Neural cell (in vitro differentiated cells): Measurements from ENCODE around the gene COMT. TPM values are rescaled to one million over a fixed set of nuclear protein-coding genes. Genes with fewer than 3 reads are reported as not detected.

Experiments
- H2AFZ ChIP-seq: fragments of 200-600, 300-800 bp; sonication (generic), shearing (Covaris generic); 2 replicates; pipeline ENCODE4 v1.6.0; 2014; ENCODE audit warnings: low read depth, mild to moderate bottlenecking, antibody characterized with exemption, low read length, moderate library complexity
- H3F3A ChIP-seq: fragments of 200-600 bp; shearing (Covaris generic); 2 replicates; pipeline ENCODE4 v1.6.1; 2016; ENCODE audit warnings: mild to moderate bottlenecking, moderate library complexity, mixed read lengths, antibody characterized with exemption, low read length; ENCODE audit not compliant: insufficient read depth, poor library complexity, severe bottlenecking
- H3K27ac ChIP-seq: fragments of 200-600, 300-800 bp; sonication (generic), shearing (Covaris generic); 2 replicates; pipeline ENCODE4 v1.5.1; 2014; ENCODE audit warnings: mild to moderate bottlenecking, low read length, moderate library complexity
- H3K27me3 ChIP-seq: fragments of 300-800, 200-600 bp; sonication (generic), shearing (Covaris generic); 2 replicates; pipeline ENCODE4 v1.6.0; 2014; ENCODE audit warnings: mild to moderate bottlenecking, low read depth, low read length, moderate library complexity; ENCODE audit not compliant: insufficient read depth
- H3K36me3 ChIP-seq: fragments of 300-800, 200-600 bp; sonication (generic), shearing (Covaris generic); 2 replicates; pipeline ENCODE4 v1.5.1; 2014; ENCODE audit warnings: mild to moderate bottlenecking, antibody characterized with exemption, low read length, moderate library complexity; ENCODE audit not compliant: insufficient read depth
- H3K4me2 ChIP-seq: fragments of 300-800, 200-600 bp; sonication (generic), shearing (Covaris generic); 2 replicates; pipeline ENCODE4 v1.6.0; 2014; ENCODE audit warnings: mild to moderate bottlenecking, low read length
- H3K4me3 ChIP-seq: fragments of 300-800, 200-600 bp; sonication (generic), shearing (Covaris generic); 2 replicates; pipeline ENCODE4 v1.5.1; 2014; ENCODE audit warnings: mild to moderate bottlenecking, low read length, moderate library complexity
- H3K79me2 ChIP-seq: fragments of 200-600 bp; shearing (Covaris generic); replicated peaks from 2 replicates; pipeline ENCODE4 v1.6.0; 2014; ENCODE audit warnings: mild to moderate bottlenecking, low read length, moderate library complexity; ENCODE audit not compliant: insufficient read depth
- H3K9ac ChIP-seq: fragments of 300-800, 200-600 bp; sonication (generic), shearing (Covaris generic); 2 replicates; pipeline ENCODE4 v1.6.1; 2016; ENCODE audit warnings: mild to moderate bottlenecking, low read length, mixed read lengths
- H3K9me2 ChIP-seq: fragments of 200-600 bp; shearing (Covaris generic); 2 replicates; pipeline ENCODE4 v1.6.1; 2016; ENCODE audit warnings: mild to moderate bottlenecking, low read length, mixed read lengths; ENCODE audit not compliant: insufficient read depth
- H3K9me3 ChIP-seq: fragments of 200-600, 300-800 bp; sonication (generic), shearing (Covaris generic); 2 replicates; pipeline ENCODE4 v1.6.1; 2016; ENCODE audit warnings: mild to moderate bottlenecking, mixed run types, low read length, moderate library complexity, mixed read lengths
- H4K20me1 ChIP-seq: fragments of 200-600 bp; shearing (Covaris generic); 2 replicates; pipeline ENCODE4 v1.6.1; 2016; ENCODE audit warnings: mild to moderate bottlenecking, mixed run types; ENCODE audit not compliant: insufficient read depth
- EP300 ChIP-seq: fragments of 450-650 bp; conservative IDR thresholded peaks from 2 replicates; pipeline ENCODE4 v1.6.1; 2014; ENCODE audit warnings: antibody characterized with exemption, mild to moderate bottlenecking, moderate library complexity; ENCODE audit not compliant: poor library complexity, severe bottlenecking
- EZH2 ChIP-seq: fragments of 200-600, 300-800 bp; shearing (Covaris generic), sonication (generic); IDR thresholded peaks from 2 replicates; pipeline ENCODE4 v1.6.1; 2014; ENCODE audit warnings: antibody characterized with exemption, low read length, borderline replicate concordance, mild to moderate bottlenecking; ENCODE audit not compliant: insufficient read depth, poor library complexity, severe bottlenecking
- MXI1 ChIP-seq: fragments of 450-650 bp; conservative IDR thresholded peaks from 2 replicates; pipeline ENCODE4 v1.6.1; 2014; ENCODE audit warnings: antibody characterized with exemption, mild to moderate bottlenecking; ENCODE audit not compliant: poor library complexity, severe bottlenecking
- POLR2AphosphoS5 ChIP-seq: IDR thresholded peaks from 2 replicates; pipeline ENCODE4 v1.6.1; 2012
- RAD21 ChIP-seq: fragments of 450-650 bp; conservative IDR thresholded peaks from 2 replicates; pipeline ENCODE4 v1.6.1; 2014; ENCODE audit warnings: antibody characterized with exemption, mild to moderate bottlenecking, moderate library complexity
- SMC3 ChIP-seq: fragments of 450-650 bp; conservative IDR thresholded peaks from 2 replicates; pipeline ENCODE4 v1.6.1; 2014; ENCODE audit warnings: antibody characterized with exemption, mild to moderate bottlenecking, moderate library complexity; ENCODE audit not compliant: poor library complexity
- TAF1 ChIP-seq: IDR thresholded peaks from 2 replicates; pipeline ENCODE4 v1.6.1; 2012; ENCODE audit warnings: low read depth
- polyA plus RNA-seq: library from polyadenylated mRNA; depleted of rRNA; stranded (reverse); fragments of >200 nt; gene quantifications from 2 replicates; pipeline ENCODE4 v1.2.3, GENCODE V29; 2014
- TF ChIP-seq, protein P1 (sequence below): fragments of 450-650 bp; IDR thresholded peaks from 2 replicates; pipeline ENCODE4 v1.5.1; 2014; ENCODE audit warnings: antibody characterized with exemption, mild to moderate bottlenecking, moderate library complexity; ENCODE audit not compliant: poor library complexity, severe bottlenecking
- TF ChIP-seq, protein P2 (sequence below): IDR thresholded peaks from 2 replicates; pipeline ENCODE4 v1.6.1; 2012; ENCODE audit warnings: borderline replicate concordance

COMT gene
- polyA plus RNA-seq, 1 donor from 2014 or later: 14.2 TPM

DNA sequence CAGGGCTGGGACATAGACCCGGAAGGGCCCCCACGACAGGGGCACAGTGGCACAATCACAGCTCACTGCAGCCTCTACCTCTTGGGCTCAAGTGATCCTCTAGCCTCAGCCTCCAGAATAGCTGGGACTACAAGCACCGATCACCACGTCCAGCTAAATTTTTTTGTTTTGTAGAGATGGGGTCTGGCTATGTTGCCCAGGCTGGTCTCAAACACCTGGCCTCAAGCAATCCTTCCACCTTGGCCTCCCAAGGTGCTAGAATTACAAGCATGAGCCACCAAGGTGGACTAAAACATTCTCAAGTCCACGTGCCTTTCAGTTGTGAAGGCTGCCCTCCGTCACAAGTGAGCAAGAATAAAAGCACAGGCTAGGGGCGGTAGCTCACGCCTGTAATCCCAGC, 10.1 kb upstream of the COMT start:
- no peaks in the 10 kb centered on the region for H3F3A ChIP-seq
- H3K27me3 ChIP-seq: no peaks in the 10 kb centered on the region
- H3K9me3 ChIP-seq: no peaks in the 10 kb centered on the region
- H3K79me2 ChIP-seq: no peaks in the 10 kb centered on the region
- H3K4me3 ChIP-seq: no peak overlapping the region
- H2AFZ ChIP-seq: no peak overlapping the region
- no peaks in the 10 kb centered on the region for H3K36me3 ChIP-seq
- H3K9me2 ChIP-seq: no peaks in the 10 kb centered on the region
- H4K20me1 ChIP-seq: no peaks in the 10 kb centered on the region
- TF ChIP-seq TAF1 (no peak), MXI1 (no peak), SMC3 (no peak), EZH2 (no peak), POLR2AphosphoS5 (no peak), RAD21 (no peak), EP300 (no peak)
- TF ChIP-seq, protein P1, sequence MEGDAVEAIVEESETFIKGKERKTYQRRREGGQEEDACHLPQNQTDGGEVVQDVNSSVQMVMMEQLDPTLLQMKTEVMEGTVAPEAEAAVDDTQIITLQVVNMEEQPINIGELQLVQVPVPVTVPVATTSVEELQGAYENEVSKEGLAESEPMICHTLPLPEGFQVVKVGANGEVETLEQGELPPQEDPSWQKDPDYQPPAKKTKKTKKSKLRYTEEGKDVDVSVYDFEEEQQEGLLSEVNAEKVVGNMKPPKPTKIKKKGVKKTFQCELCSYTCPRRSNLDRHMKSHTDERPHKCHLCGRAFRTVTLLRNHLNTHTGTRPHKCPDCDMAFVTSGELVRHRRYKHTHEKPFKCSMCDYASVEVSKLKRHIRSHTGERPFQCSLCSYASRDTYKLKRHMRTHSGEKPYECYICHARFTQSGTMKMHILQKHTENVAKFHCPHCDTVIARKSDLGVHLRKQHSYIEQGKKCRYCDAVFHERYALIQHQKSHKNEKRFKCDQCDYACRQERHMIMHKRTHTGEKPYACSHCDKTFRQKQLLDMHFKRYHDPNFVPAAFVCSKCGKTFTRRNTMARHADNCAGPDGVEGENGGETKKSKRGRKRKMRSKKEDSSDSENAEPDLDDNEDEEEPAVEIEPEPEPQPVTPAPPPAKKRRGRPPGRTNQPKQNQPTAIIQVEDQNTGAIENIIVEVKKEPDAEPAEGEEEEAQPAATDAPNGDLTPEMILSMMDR: no peak
- TF ChIP-seq, protein P2, sequence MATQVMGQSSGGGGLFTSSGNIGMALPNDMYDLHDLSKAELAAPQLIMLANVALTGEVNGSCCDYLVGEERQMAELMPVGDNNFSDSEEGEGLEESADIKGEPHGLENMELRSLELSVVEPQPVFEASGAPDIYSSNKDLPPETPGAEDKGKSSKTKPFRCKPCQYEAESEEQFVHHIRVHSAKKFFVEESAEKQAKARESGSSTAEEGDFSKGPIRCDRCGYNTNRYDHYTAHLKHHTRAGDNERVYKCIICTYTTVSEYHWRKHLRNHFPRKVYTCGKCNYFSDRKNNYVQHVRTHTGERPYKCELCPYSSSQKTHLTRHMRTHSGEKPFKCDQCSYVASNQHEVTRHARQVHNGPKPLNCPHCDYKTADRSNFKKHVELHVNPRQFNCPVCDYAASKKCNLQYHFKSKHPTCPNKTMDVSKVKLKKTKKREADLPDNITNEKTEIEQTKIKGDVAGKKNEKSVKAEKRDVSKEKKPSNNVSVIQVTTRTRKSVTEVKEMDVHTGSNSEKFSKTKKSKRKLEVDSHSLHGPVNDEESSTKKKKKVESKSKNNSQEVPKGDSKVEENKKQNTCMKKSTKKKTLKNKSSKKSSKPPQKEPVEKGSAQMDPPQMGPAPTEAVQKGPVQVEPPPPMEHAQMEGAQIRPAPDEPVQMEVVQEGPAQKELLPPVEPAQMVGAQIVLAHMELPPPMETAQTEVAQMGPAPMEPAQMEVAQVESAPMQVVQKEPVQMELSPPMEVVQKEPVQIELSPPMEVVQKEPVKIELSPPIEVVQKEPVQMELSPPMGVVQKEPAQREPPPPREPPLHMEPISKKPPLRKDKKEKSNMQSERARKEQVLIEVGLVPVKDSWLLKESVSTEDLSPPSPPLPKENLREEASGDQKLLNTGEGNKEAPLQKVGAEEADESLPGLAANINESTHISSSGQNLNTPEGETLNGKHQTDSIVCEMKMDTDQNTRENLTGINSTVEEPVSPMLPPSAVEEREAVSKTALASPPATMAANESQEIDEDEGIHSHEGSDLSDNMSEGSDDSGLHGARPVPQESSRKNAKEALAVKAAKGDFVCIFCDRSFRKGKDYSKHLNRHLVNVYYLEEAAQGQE: no peak
- H3K27ac ChIP-seq: no peak overlapping the region
- H3K4me2 ChIP-seq: no peak overlapping the region
- H3K9ac ChIP-seq: no peak overlapping the region

DNA sequence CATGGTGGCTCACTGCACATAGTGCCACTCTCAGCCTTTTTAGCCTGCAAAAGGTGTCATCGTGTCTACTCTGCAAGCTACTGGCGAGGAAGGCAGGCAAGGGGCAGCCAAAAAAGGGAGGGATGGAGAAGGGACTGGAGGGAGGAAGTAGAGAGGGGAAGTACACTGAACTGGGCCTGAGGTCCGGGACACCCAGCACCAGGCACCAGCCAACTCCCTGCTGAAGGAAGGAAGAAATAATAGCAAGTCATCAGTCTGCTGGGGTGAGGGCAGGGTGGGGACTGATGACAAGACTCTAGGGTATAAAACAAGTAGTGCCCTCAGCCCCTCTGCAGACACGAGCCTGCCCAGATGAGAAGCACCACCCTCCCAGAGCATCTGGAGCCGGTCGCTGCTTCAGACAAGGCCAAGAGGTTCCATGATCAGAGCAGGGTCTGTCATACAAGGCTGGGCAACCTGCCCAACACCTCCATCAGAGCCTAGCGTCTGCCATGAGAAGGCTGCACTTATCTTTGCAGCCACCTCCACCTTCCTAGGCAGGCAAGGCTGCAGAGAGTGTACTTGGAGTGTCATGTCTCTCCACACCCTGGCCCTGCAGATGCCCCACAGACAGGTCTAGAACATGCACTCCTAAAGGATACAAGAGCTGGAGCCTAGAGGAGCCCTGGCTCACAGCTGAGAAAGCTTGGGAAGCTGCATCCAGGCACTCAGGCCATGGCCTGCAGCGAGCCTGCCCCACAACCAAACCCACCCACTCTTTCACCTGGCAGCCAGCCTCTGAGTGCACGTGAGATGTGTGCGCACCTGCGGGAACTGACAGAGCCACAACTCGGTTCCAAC, 9.0 kb upstream of the COMT start:
- Histone ChIP-seq H4K20me1 (no peaks in the 10 kb centered on the region), H3K9me3 (no peaks in the 10 kb centered on the region), H2AFZ (no peak overlapping the region), H3K4me2 (no peak overlapping the region), H3K36me3 (no peaks in the 10 kb centered on the region), H3K9me2 (no peaks in the 10 kb centered on the region), H3F3A (no peaks in the 10 kb centered on the region), H3K4me3 (no peak overlapping the region), H3K79me2 (no peaks in the 10 kb centered on the region), H3K27ac (no peak overlapping the region), H3K27me3 (no peaks in the 10 kb centered on the region), H3K9ac (no peak overlapping the region)
- no peak for TF ChIP-seq POLR2AphosphoS5
- no peak for TF ChIP-seq RAD21
- TF ChIP-seq MXI1: no peak
- TF ChIP-seq TAF1: no peak
- TF ChIP-seq EP300: no peak
